SIG-M5 treated with dmso at 0.1 percent for 504 hours (cell line): ENCODE data around the gene CACNA2D2.

Experiments
- DNase-seq: peaks from one replicate; lab custom pipeline; 2025; ENCODE audit not compliant: unreplicated experiment; lab: John Stamatoyannopoulos, UW

CACNA2D2 gene

DNA sequence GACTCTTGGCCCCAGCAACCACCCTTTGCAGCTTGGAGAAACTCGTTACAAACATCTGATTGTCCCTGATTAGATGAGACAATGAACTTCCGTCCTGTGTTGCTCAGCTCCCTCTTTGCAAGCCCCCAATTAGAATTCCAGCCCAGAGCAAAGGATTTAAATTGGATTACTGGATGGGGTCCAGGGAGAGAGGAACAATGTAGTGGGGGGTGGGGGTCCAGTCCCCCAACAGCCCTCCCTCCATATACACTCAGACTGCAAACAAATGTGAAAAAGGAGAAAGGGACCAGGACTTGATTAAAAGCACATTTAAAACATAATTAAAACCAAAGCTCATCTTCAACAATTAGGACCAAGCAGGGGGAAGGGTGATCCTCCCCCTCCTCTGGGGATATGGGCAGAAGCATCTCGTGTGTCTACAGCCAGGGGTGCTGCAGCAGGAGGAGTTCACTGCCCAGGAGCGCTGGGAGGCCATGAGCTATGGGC is 72.4 kb downstream of the CACNA2D2 start:
- DNase-seq: no peak

- no peak for DNase-seq
These were observed 73.2 kb downstream of the CACNA2D2 start for GRCh38 chr3:50430191-50430590.

DNA sequence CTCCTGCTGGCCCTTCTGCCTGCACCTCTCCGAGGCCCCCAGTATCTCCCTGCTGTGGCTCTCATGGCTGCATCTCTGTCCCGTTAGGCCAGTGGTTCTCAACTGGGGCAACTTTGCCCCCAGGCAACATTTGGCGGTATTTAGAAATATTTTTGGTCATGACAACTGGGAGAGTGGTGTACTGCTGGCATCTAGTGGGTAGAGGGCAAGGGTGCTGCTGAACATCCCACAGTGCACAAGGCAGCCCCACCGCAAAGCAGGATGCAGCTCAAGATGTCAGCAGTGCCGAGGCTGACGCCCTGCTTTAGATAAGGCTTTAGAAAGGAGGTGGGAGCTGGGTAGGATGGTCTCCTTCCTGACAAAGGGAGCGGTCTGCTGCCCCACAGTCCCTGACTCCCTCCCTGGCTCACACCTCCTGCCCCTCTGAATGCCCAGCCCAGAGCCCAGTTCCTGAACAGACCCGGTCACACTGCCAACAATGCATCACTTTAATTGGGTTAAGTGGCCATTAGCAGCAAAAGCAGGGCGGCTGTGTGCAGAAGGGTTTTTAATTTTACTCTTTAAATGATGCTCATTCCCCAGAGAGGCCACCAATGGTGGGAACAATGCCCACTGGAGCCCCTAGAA is 75.3 kb downstream of the CACNA2D2 start:
- no peak for DNase-seq

GRCh38 chr3:50427217-50427616 is 76.2 kb downstream of the CACNA2D2 start:
- DNase-seq: no peak

GRCh38 chr3:50425911-50426310 is 77.5 kb downstream of the CACNA2D2 start:
- no peak for DNase-seq

DNA sequence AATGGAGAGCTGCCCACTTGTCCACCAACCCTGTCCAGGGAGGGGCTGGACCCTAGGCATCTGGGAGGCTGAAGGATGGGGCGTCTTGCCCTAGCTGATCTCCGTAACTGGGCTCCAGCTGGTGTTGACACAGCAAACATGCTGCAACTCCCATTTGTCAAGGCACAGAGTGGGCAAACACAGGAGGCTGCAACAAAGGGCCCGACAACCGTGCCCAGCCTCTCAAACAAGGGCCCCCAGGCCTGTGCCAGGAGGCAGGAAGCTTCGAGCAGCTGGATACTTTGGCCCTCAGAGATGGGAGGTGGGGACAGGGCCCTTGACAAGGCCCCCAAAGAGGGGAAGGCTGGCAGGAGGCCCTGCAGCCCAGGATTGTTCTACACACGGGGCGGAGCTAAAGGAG is 79.9 kb downstream of the CACNA2D2 start:
- DNase-seq: no peak

DNA sequence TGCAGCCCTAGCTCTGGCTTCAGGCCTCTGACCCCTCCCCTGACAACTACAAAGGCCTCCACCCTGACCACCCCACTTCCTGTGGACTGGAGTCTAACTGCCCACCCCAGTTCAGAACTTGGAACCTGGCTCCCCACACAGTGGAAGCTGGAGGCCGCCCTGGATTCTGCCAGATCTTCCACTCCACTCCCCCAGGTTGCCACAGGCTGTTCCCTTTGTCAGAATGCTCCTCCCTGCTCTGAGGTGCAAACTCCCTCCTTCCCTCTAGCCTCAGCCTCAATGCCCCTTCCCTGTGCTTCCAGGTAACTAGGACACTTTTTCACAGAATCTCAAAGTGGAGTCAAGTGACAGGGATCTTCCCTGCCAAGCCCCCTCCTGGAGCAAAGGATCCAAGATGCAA is 81.3 kb downstream of the CACNA2D2 start:
- DNase-seq: no peak

- no peak for DNase-seq
These were observed 83.7 kb downstream of the CACNA2D2 start for GRCh38 chr3:50419595-50420370.

- peak; percentile 6 for DNase-seq
These were observed 84.6 kb downstream of the CACNA2D2 start for GRCh38 chr3:50418850-50419249.

GRCh38 chr3:50417637-50418033 is 85.8 kb downstream of the CACNA2D2 start:
- no peak for DNase-seq

- no peak for DNase-seq
These were observed 86.4 kb downstream of the CACNA2D2 start for GRCh38 chr3:50416736-50417636.

GRCh38 chr3:50415816-50416215 is 87.6 kb downstream of the CACNA2D2 start:
- DNase-seq: no peak

- no peak for DNase-seq
These were observed 88.4 kb downstream of the CACNA2D2 start for GRCh38 chr3:50415061-50415460.

- no peak for DNase-seq
These were observed 88.8 kb downstream of the CACNA2D2 start for GRCh38 chr3:50414616-50415015.

- DNase-seq: no peak
These were observed 91.1 kb downstream of the CACNA2D2 start for GRCh38 chr3:50412231-50412754.

DNA sequence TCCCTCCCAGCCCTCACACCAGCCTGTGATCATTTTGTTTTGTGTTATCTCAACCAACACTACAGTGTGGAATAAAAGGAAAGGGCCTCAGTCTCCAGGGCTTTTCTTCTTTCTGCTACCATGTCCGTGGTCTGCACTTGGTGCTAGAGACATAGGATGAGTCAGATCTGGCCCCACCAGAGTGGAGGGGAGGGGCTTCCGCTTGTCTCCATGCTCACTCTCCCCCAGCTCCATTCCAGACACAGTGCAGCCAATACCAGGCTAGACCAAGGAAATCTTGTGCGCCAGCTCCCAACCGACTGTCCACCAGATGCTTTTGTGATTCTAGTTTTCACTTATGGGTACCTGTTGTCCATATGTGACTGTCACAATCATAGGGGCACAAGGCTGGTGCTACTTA is 92.2 kb downstream of the CACNA2D2 start:
- DNase-seq: no peak

GRCh38 chr3:50410608-50411139 is 92.8 kb downstream of the CACNA2D2 start:
- DNase-seq: no peak

GRCh38 chr3:50410185-50410584 is 93.2 kb downstream of the CACNA2D2 start:
- DNase-seq: no peak

DNA sequence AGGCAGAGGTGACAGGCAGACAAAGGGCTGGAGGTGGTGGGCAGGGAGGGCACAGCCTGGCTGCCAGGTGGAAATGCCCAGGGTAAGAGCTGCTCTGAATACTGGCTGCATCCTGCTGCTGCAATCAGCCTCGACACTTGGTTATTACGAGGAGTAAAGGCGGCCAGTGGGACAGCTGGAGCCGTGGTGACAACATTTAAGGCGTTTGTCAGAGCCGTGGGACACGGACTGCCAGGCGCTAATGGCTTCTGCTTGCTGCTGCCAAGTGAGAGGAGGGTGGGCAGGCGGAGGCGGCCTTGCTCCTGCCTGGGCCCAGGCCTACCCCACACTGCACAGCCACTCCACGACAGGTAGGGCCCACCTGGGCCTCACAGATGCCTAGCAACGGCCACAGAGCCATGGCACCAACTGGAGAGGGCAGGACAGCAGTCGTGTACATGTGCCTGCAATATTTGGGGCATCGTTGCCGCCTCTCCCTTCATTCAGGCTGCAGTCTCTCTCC is 94.9 kb downstream of the CACNA2D2 start:
- no peak for DNase-seq

GRCh38 chr3:50406487-50406886 is 96.9 kb downstream of the CACNA2D2 start:
- DNase-seq: no peak

DNA sequence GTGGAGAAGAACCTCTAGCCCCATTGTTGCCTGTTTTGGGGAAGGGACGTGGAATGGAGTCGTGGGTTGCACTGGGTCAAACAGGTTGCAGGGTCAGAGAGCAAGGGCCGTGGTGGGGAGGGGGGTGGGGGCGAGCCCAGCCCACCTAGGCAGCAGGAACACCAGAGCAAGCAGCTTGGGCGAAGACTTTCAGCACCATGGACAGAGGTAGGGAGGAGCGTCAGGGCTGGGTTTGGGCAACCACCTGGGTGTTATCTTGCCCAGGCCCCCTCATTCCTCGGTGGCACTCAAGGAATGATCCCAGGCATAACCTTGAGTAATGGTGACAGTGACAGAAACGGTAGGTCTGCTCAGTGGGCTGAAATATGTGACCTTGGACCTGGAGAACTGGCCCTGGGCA is 98.2 kb downstream of the CACNA2D2 start:
- DNase-seq: no peak
